Dendritic cell treated with granulocyte-macrophage colony-stimulating factor and Interleukin-4, amounts not matched to agents 40 ng/mL and 50 ng/mL, for 4 days (primary cell): ENCODE results near the gene RAB36.

ENCODE experiments used
- H3K27ac Mint-ChIP-seq: one replicate; pipeline ENCODE4 v1.8.0; 2022; ENCODE audit warnings: mild to moderate bottlenecking, mixed read lengths
- H3K27me3 Mint-ChIP-seq: one replicate; pipeline ENCODE4 v1.8.0; 2022; ENCODE audit warnings: mild to moderate bottlenecking, mixed read lengths
- H3K36me3 Mint-ChIP-seq: one replicate; pipeline ENCODE4 v1.8.0; 2022; ENCODE audit warnings: low read depth, mixed read lengths
- H3K4me1 Mint-ChIP-seq: one replicate; pipeline ENCODE4 v1.8.0; 2022; ENCODE audit warnings: low read depth, mixed read lengths
- H3K4me3 Mint-ChIP-seq: one replicate; pipeline ENCODE4 v1.8.0; 2022; ENCODE audit warnings: mild to moderate bottlenecking, moderate library complexity, mixed read lengths
- H3K9me3 Mint-ChIP-seq: one replicate; pipeline ENCODE4 v1.8.0; 2022; ENCODE audit warnings: mixed read lengths
- intact Hi-C: fragments of 100-400 bp; cut with micrococcal nuclease; formaldehyde crosslinking; loops from one replicate; pipeline ENCODE4 v1.15.0; 2022

Gene RAB36

DNA sequence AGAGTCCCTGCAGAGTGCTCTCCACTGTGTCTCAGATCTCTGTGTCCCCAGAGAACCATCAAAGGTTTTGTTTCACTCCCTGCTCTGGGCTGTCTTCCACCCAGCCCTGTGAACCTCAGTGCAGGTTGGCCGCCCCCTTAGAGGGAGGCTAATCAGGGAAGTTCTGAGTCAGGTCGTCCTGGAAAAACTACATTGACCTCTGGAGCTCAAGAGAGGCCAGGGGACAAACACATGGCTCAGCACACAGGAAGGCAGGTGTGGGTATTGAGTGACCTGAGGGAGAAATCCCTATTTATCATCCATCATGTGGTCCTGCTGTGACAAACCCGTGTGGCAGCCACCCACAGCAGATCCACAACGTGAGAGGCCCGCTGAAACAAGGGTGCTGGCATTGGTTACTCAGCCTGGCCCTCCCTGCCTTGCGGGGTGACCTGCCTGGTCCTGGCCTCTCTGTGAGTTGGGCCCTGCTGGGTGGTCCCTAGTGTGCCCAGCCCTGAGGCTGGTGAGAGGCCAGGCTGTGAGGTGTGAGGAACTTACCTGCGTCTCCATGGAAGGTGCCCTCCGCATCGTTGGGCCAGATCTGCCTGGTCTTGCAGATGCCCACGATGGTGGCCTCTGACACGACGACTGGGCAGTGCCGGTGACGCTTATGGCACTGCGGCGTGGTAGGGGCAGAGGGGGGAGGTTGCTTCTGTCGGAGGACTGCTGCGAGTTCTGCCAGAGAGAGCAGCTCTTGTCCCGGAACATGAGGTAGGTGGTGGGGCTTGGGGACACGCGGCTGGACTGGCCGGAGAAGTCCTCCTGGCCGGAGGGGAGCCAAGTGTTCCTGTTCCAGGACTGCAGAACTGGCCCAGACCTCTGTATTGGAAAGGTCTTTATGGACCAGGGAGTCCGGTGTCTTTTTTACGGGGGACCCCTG is 34.4 kb downstream of the RAB36 start:
- H3K36me3 Mint-ChIP-seq: peaks cover 18% of the 10 kb centered on the region
- peaks cover 25% of the 10 kb centered on the region for H3K27me3 Mint-ChIP-seq
- H3K9me3 Mint-ChIP-seq: peaks cover 17% of the 10 kb centered on the region
- peaks cover 41% of the 10 kb centered on the region for H3K4me1 Mint-ChIP-seq
- intact Hi-C loops: loop anchor here (5.0 to 10.0 kb wide), 2 partner anchors 43 to 205 kb away; no protein-coding TSS in a partner anchor
- peak overlapping the region; percentile 60 for H3K4me3 Mint-ChIP-seq
- peak overlapping the region; percentile 61 for H3K27ac Mint-ChIP-seq

DNA sequence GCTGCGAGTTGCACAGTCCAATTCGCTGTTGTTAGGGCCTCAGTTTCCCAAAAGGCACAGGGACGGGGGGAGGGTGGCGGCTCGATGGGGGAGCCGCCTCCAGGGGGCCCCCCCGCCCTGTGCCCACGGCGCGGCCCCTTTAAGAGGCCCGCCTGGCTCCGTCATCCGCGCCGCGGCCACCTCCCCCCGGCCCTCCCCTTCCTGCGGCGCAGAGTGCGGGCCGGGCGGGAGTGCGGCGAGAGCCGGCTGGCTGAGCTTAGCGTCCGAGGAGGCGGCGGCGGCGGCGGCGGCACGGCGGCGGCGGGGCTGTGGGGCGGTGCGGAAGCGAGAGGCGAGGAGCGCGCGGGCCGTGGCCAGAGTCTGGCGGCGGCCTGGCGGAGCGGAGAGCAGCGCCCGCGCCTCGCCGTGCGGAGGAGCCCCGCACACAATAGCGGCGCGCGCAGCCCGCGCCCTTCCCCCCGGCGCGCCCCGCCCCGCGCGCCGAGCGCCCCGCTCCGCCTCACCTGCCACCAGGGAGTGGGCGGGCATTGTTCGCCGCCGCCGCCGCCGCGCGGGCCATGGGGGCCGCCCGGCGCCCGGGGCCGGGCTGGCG is 35.1 kb downstream of the RAB36 start, which contains the start of gene BCR:
Gene BCR, plus strand, starts transcription at position 209 of the 592 bp plus-strand sequence. CDS start 452 bp downstream, outside the sequence.
- H3K36me3 Mint-ChIP-seq: peaks cover 18% of the 10 kb centered on the region
- peak within 1 kb of the TSS; percentile 61 for H3K27ac Mint-ChIP-seq
- peak within 1 kb of the TSS; percentile 73 for H3K4me3 Mint-ChIP-seq
- H3K27me3 Mint-ChIP-seq: peaks cover 25% of the 10 kb centered on the region
- peaks cover 17% of the 10 kb centered on the region for H3K9me3 Mint-ChIP-seq
- intact Hi-C loops: loop anchor here (5.0 kb wide), 1 partner anchor 42 kb away; no protein-coding TSS in a partner anchor
- peaks cover 48% of the 10 kb centered on the region for H3K4me1 Mint-ChIP-seq

DNA sequence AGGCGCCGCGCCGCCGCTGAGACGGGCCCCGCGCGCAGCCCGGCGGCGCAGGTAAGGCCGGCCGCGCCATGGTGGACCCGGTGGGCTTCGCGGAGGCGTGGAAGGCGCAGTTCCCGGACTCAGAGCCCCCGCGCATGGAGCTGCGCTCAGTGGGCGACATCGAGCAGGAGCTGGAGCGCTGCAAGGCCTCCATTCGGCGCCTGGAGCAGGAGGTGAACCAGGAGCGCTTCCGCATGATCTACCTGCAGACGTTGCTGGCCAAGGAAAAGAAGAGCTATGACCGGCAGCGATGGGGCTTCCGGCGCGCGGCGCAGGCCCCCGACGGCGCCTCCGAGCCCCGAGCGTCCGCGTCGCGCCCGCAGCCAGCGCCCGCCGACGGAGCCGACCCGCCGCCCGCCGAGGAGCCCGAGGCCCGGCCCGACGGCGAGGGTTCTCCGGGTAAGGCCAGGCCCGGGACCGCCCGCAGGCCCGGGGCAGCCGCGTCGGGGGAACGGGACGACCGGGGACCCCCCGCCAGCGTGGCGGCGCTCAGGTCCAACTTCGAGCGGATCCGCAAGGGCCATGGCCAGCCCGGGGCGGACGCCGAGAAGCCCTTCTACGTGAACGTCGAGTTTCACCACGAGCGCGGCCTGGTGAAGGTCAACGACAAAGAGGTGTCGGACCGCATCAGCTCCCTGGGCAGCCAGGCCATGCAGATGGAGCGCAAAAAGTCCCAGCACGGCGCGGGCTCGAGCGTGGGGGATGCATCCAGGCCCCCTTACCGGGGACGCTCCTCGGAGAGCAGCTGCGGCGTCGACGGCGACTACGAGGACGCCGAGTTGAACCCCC is 35.8 kb downstream of the RAB36 start:
- peaks cover 10% of the 10 kb centered on the region for H3K9me3 Mint-ChIP-seq
- intact Hi-C loops: loop anchor here (5.0 kb wide), 1 partner anchor 41 kb away; no protein-coding TSS in a partner anchor
- peaks cover 25% of the 10 kb centered on the region for H3K27me3 Mint-ChIP-seq
- H3K4me3 Mint-ChIP-seq: peak overlapping the region; percentile 73
- peaks cover 16% of the 10 kb centered on the region for H3K36me3 Mint-ChIP-seq
- no peak overlapping the region for H3K27ac Mint-ChIP-seq
- H3K4me1 Mint-ChIP-seq: peaks cover 55% of the 10 kb centered on the region

DNA sequence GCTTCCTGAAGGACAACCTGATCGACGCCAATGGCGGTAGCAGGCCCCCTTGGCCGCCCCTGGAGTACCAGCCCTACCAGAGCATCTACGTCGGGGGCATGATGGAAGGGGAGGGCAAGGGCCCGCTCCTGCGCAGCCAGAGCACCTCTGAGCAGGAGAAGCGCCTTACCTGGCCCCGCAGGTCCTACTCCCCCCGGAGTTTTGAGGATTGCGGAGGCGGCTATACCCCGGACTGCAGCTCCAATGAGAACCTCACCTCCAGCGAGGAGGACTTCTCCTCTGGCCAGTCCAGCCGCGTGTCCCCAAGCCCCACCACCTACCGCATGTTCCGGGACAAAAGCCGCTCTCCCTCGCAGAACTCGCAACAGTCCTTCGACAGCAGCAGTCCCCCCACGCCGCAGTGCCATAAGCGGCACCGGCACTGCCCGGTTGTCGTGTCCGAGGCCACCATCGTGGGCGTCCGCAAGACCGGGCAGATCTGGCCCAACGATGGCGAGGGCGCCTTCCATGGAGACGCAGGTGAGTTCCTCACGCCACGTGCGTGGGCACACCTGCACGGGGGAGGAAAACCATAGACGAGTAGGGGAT is 36.5 kb downstream of the RAB36 start:
- peaks cover 61% of the 10 kb centered on the region for H3K4me1 Mint-ChIP-seq
- H3K4me3 Mint-ChIP-seq: peak overlapping the region; percentile 73
- no peak overlapping the region for H3K27ac Mint-ChIP-seq
- H3K27me3 Mint-ChIP-seq: peaks cover 20% of the 10 kb centered on the region
- H3K9me3 Mint-ChIP-seq: peaks cover 3% of the 10 kb centered on the region
- intact Hi-C loops: loop anchor here (5.0 kb wide), 1 partner anchor 40 kb away; no protein-coding TSS in a partner anchor
- peaks cover 14% of the 10 kb centered on the region for H3K36me3 Mint-ChIP-seq

DNA sequence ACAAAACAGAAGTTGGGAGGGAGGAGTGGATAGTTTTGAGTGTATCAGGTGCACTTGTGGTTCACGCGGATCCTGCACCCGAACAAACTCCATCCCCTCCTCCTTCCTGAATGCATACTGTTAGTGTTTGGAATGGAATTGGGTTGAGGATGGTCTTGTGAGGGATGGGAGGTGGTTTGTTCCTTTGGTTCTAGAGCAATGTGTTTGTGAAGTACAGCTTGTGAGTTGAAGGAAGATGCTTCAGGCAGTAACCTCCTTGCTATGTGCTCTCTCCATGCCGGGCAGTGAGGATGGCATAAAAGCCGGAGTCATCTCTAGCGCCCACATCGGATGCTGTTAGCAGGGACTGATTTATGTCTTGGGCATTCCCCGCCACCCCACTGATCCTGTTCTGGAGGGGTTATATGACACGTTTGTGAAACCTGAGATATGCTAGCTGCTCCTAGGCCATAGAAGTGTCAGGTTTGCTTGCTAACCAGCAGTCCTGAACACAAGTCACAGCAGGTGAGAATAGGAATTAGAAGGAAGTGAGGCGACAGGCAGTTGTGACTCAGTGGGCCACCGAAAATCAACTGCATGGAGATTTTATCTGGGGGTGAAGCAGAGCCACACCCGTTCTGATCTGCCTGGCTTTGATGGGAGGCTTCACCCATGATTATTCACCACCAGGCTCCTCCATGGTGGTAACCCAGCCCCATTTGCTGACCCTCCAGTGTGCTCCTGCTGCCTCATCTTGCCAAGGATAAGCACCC is 37.2 kb downstream of the RAB36 start:
- intact Hi-C loops: loop anchor here (5.0 kb wide), 1 partner anchor 40 kb away; no protein-coding TSS in a partner anchor
- Mint-ChIP-seq H3K9me3 (no peaks in the 10 kb centered on the region), H3K36me3 (peaks cover 16% of the 10 kb centered on the region), H3K27me3 (peaks cover 20% of the 10 kb centered on the region), H3K4me1 (peaks cover 64% of the 10 kb centered on the region), H3K4me3 (peak overlapping the region; percentile 73), H3K27ac (no peak overlapping the region)

DNA sequence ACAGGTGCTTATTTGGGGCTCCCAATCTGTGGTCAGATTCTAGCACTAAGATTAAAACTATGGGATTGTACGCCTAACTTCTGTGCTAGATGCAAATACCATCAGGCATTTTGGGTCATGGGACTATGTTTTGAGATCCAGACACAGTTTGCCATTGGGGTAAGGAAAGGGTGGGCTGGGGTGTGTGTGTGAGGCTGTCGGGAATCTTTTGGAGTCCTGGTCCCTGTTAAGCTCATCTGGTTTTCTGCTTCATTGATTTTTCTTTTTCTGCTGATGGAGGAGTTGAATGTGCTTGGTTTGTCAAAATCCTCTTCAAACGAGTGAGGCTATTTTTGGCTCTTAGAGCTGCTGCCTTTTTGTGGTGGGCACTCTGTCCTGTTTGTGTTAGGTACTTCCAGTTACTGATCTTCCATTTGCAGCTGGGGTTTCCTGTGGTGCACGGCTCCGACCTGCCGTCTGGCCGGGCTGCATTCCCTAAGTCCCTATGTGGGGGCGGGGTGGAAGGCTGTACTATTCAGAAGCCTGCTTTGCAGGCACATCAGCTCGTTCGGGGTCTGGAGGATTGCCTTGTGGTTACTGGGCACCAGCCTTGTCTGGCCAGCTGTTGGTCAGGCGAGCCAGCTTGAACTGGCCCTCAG is 37.9 kb downstream of the RAB36 start:
- Mint-ChIP-seq H3K27ac (no peak overlapping the region), H3K36me3 (peaks cover 22% of the 10 kb centered on the region), H3K4me3 (peak overlapping the region; percentile 73), H3K27me3 (peaks cover 20% of the 10 kb centered on the region), H3K4me1 (peaks cover 71% of the 10 kb centered on the region), H3K9me3 (no peaks in the 10 kb centered on the region)
- intact Hi-C loops: loop anchor here (5.0 kb wide), 1 partner anchor 39 kb away; no protein-coding TSS in a partner anchor

DNA sequence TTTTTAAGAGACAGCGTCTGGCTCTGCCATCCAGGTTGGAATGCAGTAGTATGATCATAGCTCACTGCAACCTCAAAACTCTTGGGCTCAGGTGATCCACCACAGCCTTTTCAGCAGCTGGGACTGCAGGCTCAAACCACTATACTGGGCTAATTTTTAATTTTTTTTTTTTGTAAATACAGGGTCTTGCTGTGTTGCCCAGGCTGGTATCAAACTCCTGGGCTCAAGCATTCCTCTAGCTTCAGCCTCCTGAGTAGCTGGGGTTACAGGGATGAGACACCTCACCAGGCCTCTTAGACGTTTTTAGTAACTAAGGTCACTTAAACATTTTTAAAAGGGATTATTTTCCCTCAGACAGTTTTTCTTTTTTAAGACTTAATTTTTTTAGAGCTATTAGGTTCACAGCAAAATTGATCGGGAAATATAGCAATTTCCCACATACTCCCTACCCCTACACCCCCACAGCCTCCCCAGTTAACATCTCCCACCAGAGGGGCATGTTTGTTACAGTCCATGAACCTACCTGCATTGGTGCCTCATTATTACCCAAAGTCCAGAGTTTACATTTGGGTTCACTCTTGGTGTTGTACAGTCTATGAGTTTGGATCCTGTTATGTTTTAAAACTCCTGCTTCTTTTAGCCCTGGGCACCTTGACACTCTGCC is 39.0 kb downstream of the RAB36 start:
- no peak overlapping the region for H3K4me3 Mint-ChIP-seq
- peak overlapping the region; percentile 92 for H3K27ac Mint-ChIP-seq
- intact Hi-C loops: loop anchor here (5.0 kb wide), 1 partner anchor 38 kb away; no protein-coding TSS in a partner anchor
- no peaks in the 10 kb centered on the region for H3K9me3 Mint-ChIP-seq
- H3K27me3 Mint-ChIP-seq: peaks cover 19% of the 10 kb centered on the region
- H3K36me3 Mint-ChIP-seq: peaks cover 29% of the 10 kb centered on the region
- peaks cover 73% of the 10 kb centered on the region for H3K4me1 Mint-ChIP-seq

DNA sequence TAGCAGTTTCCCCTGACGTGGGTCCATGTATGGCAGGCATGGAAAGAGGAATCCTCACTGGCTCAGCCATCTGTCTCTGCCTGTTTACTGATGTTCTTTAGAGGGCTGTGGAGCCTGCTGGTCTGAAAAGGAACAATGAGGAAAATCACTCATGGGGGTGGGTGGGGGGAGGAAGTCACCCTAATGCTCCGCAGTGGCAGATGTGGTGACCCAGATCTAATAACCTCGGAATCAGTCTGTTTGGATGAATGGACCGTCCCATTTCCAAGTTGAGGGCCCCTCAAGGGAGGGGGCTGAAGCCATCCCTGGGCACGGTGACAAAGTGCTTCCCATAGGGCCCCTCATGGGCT is 39.5 kb downstream of the RAB36 start:
- H3K4me1 Mint-ChIP-seq: peaks cover 69% of the 10 kb centered on the region
- no peak overlapping the region for H3K4me3 Mint-ChIP-seq
- H3K27ac Mint-ChIP-seq: peak overlapping the region; percentile 92
- intact Hi-C loops: loop anchor here (5.0 kb wide), 1 partner anchor 38 kb away; no protein-coding TSS in a partner anchor
- H3K36me3 Mint-ChIP-seq: peaks cover 33% of the 10 kb centered on the region
- no peaks in the 10 kb centered on the region for H3K9me3 Mint-ChIP-seq
- peaks cover 15% of the 10 kb centered on the region for H3K27me3 Mint-ChIP-seq

DNA sequence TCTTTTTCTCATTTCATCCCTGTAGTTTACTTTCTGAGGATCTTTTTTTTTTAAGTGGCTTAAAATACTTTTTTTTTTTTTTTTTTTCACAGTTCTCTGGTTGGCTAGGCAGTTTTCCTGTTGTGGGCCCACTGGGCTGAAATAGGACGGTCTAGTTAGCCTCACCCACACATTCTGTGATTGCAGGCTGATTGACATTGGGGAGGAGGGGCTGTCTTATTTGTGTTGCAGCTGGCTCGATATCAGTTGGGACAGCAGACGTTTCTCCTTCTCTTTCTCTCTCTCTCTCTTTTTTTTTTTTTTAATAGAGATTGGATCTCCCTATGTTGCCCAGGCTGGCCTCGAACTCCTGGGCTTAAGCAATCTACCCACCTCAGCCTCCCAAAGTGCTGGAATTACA is 41.9 kb downstream of the RAB36 start:
- H3K27me3 Mint-ChIP-seq: peaks cover 3% of the 10 kb centered on the region
- intact Hi-C loops: no loop called here
- H3K4me1 Mint-ChIP-seq: peaks cover 60% of the 10 kb centered on the region
- H3K9me3 Mint-ChIP-seq: no peaks in the 10 kb centered on the region
- no peak overlapping the region for H3K4me3 Mint-ChIP-seq
- peaks cover 40% of the 10 kb centered on the region for H3K36me3 Mint-ChIP-seq
- peak overlapping the region; percentile 38 for H3K27ac Mint-ChIP-seq

DNA sequence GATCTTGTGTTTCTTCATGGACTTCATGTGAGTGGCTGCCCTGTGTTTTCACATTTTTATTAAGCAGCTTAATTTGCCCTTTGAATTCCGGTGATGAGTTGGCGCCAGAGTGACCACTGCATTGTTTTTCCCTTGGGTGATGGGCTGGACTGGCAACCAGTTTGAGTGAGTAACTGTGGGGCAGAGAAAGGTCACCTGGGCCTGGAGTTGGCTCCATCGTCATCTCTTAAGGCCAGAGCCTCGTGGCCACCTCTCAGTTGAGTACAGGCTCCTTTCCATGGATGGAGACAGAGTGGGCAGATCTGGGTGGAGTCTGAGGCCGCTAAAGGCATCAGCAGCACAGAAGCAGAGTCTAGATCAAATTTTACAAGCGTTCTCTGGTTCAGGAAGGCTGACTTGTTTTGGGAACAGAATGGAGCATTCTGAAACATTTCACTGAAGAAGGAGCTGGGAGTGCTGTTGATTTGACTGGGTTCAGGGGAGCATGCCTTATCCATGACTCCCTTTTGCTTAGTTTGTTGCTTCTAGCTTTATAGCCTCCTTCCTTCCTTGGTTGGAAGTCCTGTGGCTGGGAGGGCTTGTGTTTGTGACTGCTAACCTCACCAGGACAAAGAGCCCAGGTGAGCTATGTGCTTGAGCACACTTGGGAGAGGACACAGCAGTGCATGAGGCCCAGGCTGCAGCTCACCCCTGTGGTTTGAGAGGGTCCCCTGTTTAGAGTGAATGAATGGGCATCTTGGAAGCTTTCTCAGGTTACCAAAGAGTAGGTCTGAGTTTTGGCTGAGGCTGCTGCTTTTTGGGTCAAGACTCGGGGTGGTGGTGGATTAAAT is 42.8 kb downstream of the RAB36 start:
- Mint-ChIP-seq H3K9me3 (no peaks in the 10 kb centered on the region), H3K27ac (peak overlapping the region; percentile 38), H3K4me1 (peaks cover 60% of the 10 kb centered on the region), H3K36me3 (peaks cover 43% of the 10 kb centered on the region), H3K4me3 (no peak overlapping the region), H3K27me3 (no peaks in the 10 kb centered on the region)
- intact Hi-C loops: no loop called here

DNA sequence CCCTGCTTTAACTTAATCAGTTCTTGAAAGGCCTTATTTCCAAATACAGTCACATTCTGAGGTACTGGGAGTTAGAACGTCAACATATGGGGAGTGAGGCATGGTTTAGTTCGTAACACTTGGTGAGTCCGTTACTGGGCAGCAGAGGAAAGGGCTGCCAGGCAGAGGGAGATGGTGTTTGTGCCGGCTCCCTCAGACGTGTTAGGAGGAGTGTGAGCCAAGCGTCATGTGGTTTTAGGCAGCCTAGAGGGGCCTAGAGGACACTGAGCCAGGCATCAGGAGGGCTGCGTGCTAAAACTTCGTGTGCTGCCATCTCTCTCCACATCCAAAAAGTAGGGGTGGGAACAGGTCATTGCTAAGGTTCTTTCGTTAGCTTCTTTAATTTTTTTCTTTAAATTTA is 45.2 kb downstream of the RAB36 start:
- H3K4me3 Mint-ChIP-seq: no peak overlapping the region
- no peaks in the 10 kb centered on the region for H3K27me3 Mint-ChIP-seq
- no peak overlapping the region for H3K27ac Mint-ChIP-seq
- H3K36me3 Mint-ChIP-seq: peaks cover 43% of the 10 kb centered on the region
- peaks cover 44% of the 10 kb centered on the region for H3K4me1 Mint-ChIP-seq
- intact Hi-C loops: no loop called here
- H3K9me3 Mint-ChIP-seq: no peaks in the 10 kb centered on the region
